Kidney (tissue), 14 donors: ENCODE data around the gene HOXD11. TPM values are rescaled to one million over a fixed set of nuclear protein-coding genes. Genes with fewer than 3 reads are reported as not detected.

Experiments used
- DNase-seq, 5 donors: peaks; one replicate each; pipeline ENCODE4 v3.0.0-alpha.2; 2013 to 2020
- FAIRE-seq: peaks from 2 replicates; lab custom pipeline; 2012; peaks lifted over from hg19 to GRCh38; lab: Jason Lieb, UNC
- H3K27ac ChIP-seq, 2 donors: one replicate each; pipeline ENCODE4 v1.7.0; 2013; ENCODE audit warnings: low read depth in 2 of 2, low read length in 2 of 2, inconsistent platforms in 1 of 2
- H3K27me3 ChIP-seq: one replicate; pipeline ENCODE4 v1.7.1; 2013; ENCODE audit warnings: low read length, inconsistent platforms; ENCODE audit not compliant: control insufficient read depth, insufficient read depth
- H3K36me3 ChIP-seq, 3 donors: one replicate each; pipeline versions ENCODE4 v1.7.0 to v1.7.1; 2013; ENCODE audit warnings: low read length in 3 of 3, control low read depth in 1 of 3, inconsistent platforms in 1 of 3; ENCODE audit not compliant: insufficient read depth in 3 of 3, control insufficient read depth in 2 of 3
- H3K4me1 ChIP-seq, 3 donors: one replicate each; pipeline versions ENCODE4 v1.7.0 to v1.7.1; 2013; ENCODE audit warnings: low read length in 3 of 3, inconsistent platforms in 1 of 3, low read depth in 1 of 3; ENCODE audit not compliant: control insufficient read depth in 2 of 3, insufficient read depth in 2 of 3
- H3K4me3 ChIP-seq, 3 donors: one replicate each; pipeline versions ENCODE4 v1.7.0 to v1.8.1; 2013; ENCODE audit warnings: low read length in 3 of 3, control low read depth in 1 of 3, inconsistent platforms in 1 of 3
- H3K9ac ChIP-seq, 3 donors: one replicate each; pipeline versions ENCODE4 v1.7.0 to v1.7.1; 2013; ENCODE audit warnings: low read length in 3 of 3, control low read depth in 1 of 3, inconsistent platforms in 1 of 3
- H3K9me3 ChIP-seq, 3 donors: one replicate each; pipeline versions ENCODE4 v1.7.0 to v1.7.1; 2013; ENCODE audit warnings: low read length in 3 of 3, control low read depth in 1 of 3, inconsistent platforms in 1 of 3; ENCODE audit not compliant: control insufficient read depth in 2 of 3, insufficient read depth in 1 of 3
- intact Hi-C: fragments of 100-400 bp; cut with DNase I; formaldehyde crosslinking; loops from one replicate; pipeline ENCODE4 v1.11.1; 2022
- polyA plus RNA-seq: library from polyadenylated mRNA; stranded (reverse); fragments of 350-450 nt; fragmentation: Illumina TruSeq; extraction: RNeasy Lipid Tissue Mini Kit (QIAGEN cat#74804); gene quantifications from one replicate; pipeline ENCODE4 v1.2.3, GENCODE V29; 2014; ENCODE audit warnings: low read depth, low replicate concordance; ENCODE audit not compliant: insufficient read depth
- total RNA-seq: library from RNA; stranded (reverse); fragmentation: NEBNext Ultra II Directional; extraction: Animal tissue kit (Norgen Biotek cat#: 25700); gene quantifications from one replicate; pipeline ENCODE4 v1.2.1, GENCODE V29; 2021
- TF ChIP-seq, protein P1 (sequence below): IDR thresholded peaks from 3 replicates; pipeline ENCODE4 v1.5.1; 2012; ENCODE audit warnings: mild to moderate bottlenecking, moderate library complexity, borderline replicate concordance; ENCODE audit not compliant: insufficient read depth; ENCODE audit errors: extremely low read depth
- donor health status: control.
- donor health status: control.
- donor health status: control.
- donor health status: control.
- donor health status: control.
- donor health status: DM: yes; HTN: yes; CAD: no.
- donor health status: Normal renal cell carcinoma (clear cell type).

The HOXD11 gene
- total and polyA plus RNA-seq, 2 donors from 2014 or later: 5.8 to 15.9 TPM

- Histone ChIP-seq H3K4me1 (peaks cover 0 to 7% (median 0%) of the 10 kb centered on the region in 3 donors), H3K9ac (peak overlapping the region in 2 of 3 donors; percentile 34 to 91), H3K4me3 (peak overlapping the region in 2 of 3 donors; percentile 61 to 88), H3K9me3 (no peaks in the 10 kb centered on the region), H3K27me3 (peaks cover 19% of the 10 kb centered on the region), H3K27ac (peak overlapping the region; percentile 76 to 83), H3K36me3 (no peaks in the 10 kb centered on the region)
- intact Hi-C loops: no loop called here
- FAIRE-seq (no peak), DNase-seq (peak; percentile 85 to 95 (median 91))
- TF ChIP-seq, protein P1, sequence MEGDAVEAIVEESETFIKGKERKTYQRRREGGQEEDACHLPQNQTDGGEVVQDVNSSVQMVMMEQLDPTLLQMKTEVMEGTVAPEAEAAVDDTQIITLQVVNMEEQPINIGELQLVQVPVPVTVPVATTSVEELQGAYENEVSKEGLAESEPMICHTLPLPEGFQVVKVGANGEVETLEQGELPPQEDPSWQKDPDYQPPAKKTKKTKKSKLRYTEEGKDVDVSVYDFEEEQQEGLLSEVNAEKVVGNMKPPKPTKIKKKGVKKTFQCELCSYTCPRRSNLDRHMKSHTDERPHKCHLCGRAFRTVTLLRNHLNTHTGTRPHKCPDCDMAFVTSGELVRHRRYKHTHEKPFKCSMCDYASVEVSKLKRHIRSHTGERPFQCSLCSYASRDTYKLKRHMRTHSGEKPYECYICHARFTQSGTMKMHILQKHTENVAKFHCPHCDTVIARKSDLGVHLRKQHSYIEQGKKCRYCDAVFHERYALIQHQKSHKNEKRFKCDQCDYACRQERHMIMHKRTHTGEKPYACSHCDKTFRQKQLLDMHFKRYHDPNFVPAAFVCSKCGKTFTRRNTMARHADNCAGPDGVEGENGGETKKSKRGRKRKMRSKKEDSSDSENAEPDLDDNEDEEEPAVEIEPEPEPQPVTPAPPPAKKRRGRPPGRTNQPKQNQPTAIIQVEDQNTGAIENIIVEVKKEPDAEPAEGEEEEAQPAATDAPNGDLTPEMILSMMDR: no peak
Measured at GRCh38 chr2:176105078-176105729, 1.9 kb upstream of the HOXD11 start.

GRCh38 chr2:176105730-176106580 is 1.1 kb upstream of the HOXD11 start:
- DNase-seq: peak in 4 of 5 donors; percentile 56 to 78 (median 64)
- Histone ChIP-seq H3K9me3 (no peaks in the 10 kb centered on the region), H3K36me3 (peaks cover 0 to 3% (median 0%) of the 10 kb centered on the region in 3 donors), H3K27me3 (peaks cover 12% of the 10 kb centered on the region), H3K27ac (peak overlapping the region; percentile 76 to 83), H3K4me3 (peak overlapping the region; percentile 28 to 88 (median 61)), H3K4me1 (peaks cover 0 to 7% (median 0%) of the 10 kb centered on the region in 3 donors), H3K9ac (peak overlapping the region in 2 of 3 donors; percentile 48 to 91)
- TF ChIP-seq, protein P1: no peak
- intact Hi-C loops: no loop called here
- FAIRE-seq: no peak

- no peak for FAIRE-seq
- H3K27me3 ChIP-seq: peaks cover 5% of the 10 kb centered on the region
- H3K9me3 ChIP-seq: no peaks in the 10 kb centered on the region
- DNase-seq: peak in 3 of 5 donors; percentile 38 to 77 (median 70)
- intact Hi-C loops: no loop called here
- TF ChIP-seq, protein P1: no peak
- no peak overlapping the region for H3K9ac ChIP-seq
- peaks cover 0 to 5% (median 0%) of the 10 kb centered on the region in 3 donors for H3K36me3 ChIP-seq
- H3K27ac ChIP-seq: peak overlapping the region in 1 of 2 donors; percentile 60
- peak overlapping the region in 1 of 3 donors; percentile 49 for H3K4me3 ChIP-seq
- peaks cover 0 to 7% (median 0%) of the 10 kb centered on the region in 3 donors for H3K4me1 ChIP-seq
Measured at GRCh38 chr2:176107731-176108181, 676 bp downstream of the HOXD11 start.
